Measurements from ENCODE around the gene TTC22. TPM values are rescaled to one million over a fixed set of nuclear protein-coding genes. Genes with fewer than 3 reads are reported as not detected.
A peak's percentile ranks its signal among the peaks of the same experiment; 100 is the strongest.
"Not testable (repeated sequence)": the region's sequence is repeated elsewhere in the genome, so short reads cannot be mapped to it uniquely, and the experiment has no call there.

TTC22 gene
- total RNA-seq, 1 experiment from 2014 or later, result 1.2 TPM

- no peaks in the 10 kb centered on the region for H3K36me3 ChIP-seq (replicated peaks; ENCODE audit: control insufficient read depth, insufficient read depth, low read length)
- H3K27me3 ChIP-seq (ENCODE audit: control insufficient read depth, insufficient read depth, low read length), result no peaks in the 10 kb centered on the region; the same call in 1 of the 2 replicates
- H3K4me3 ChIP-seq (ENCODE audit: insufficient read depth, low read depth, low read length), result no peak overlapping the region
- no peak for DNase-seq
Measured at GRCh38 chr1:54792686-54793282, 8.3 kb downstream of the TTC22 start.

- Histone ChIP-seq H3K4me3 (ENCODE audit: insufficient read depth, low read depth, low read length) (no peak overlapping the region), H3K27me3 (ENCODE audit: control insufficient read depth, insufficient read depth, low read length) (no peaks in the 10 kb centered on the region; the same call in 1 of the 2 replicates), H3K36me3 (replicated peaks; ENCODE audit: control insufficient read depth, insufficient read depth, low read length) (no peaks in the 10 kb centered on the region)
- peak; percentile 84 for DNase-seq
Measured at GRCh38 chr1:54791880-54792522, 9.1 kb downstream of the TTC22 start.

- no peak overlapping the region for H3K4me3 ChIP-seq (ENCODE audit: insufficient read depth, low read depth, low read length)
- no peaks in the 10 kb centered on the region; the same call in 1 of the 2 replicates for H3K27me3 ChIP-seq (ENCODE audit: control insufficient read depth, insufficient read depth, low read length)
- H3K36me3 ChIP-seq (replicated peaks; ENCODE audit: control insufficient read depth, insufficient read depth, low read length), result no peaks in the 10 kb centered on the region
- DNase-seq, result no peak
Measured at GRCh38 chr1:54788459-54788858, 12.7 kb downstream of the TTC22 start.

GRCh38 chr1:54787604-54788003, 13.5 kb downstream of the TTC22 start:
- no peak overlapping the region for H3K4me3 ChIP-seq (ENCODE audit: insufficient read depth, low read depth, low read length)
- no peaks in the 10 kb centered on the region; the same call in 1 of the 2 replicates for H3K27me3 ChIP-seq (ENCODE audit: control insufficient read depth, insufficient read depth, low read length)
- no peak for DNase-seq
- no peaks in the 10 kb centered on the region for H3K36me3 ChIP-seq (replicated peaks; ENCODE audit: control insufficient read depth, insufficient read depth, low read length)

GRCh38 chr1:54786778-54787177, 14.3 kb downstream of the TTC22 start:
- DNase-seq, result no peak
- H3K4me3 ChIP-seq (ENCODE audit: insufficient read depth, low read depth, low read length), result no peak overlapping the region
- H3K27me3 ChIP-seq (ENCODE audit: control insufficient read depth, insufficient read depth, low read length), result no peaks in the 10 kb centered on the region; the same call in 1 of the 2 replicates
- H3K36me3 ChIP-seq (replicated peaks; ENCODE audit: control insufficient read depth, insufficient read depth, low read length), result no peaks in the 10 kb centered on the region

- Histone ChIP-seq H3K27me3 (ENCODE audit: control insufficient read depth, insufficient read depth, low read length) (no peaks in the 10 kb centered on the region; the same call in 1 of the 2 replicates), H3K4me3 (ENCODE audit: insufficient read depth, low read depth, low read length) (no peak overlapping the region)
- no peak for DNase-seq
Measured at GRCh38 chr1:54784066-54784465, 17.1 kb downstream of the TTC22 start.

GRCh38 chr1:54782588-54782987, 18.5 kb downstream of the TTC22 start:
- H3K27me3 ChIP-seq (ENCODE audit: control insufficient read depth, insufficient read depth, low read length), result no peaks in the 10 kb centered on the region; the same call in 1 of the 2 replicates
- no peaks in the 10 kb centered on the region for H3K36me3 ChIP-seq (replicated peaks; ENCODE audit: control insufficient read depth, insufficient read depth, low read length)
- H3K4me3 ChIP-seq (ENCODE audit: insufficient read depth, low read depth, low read length), result no peak overlapping the region
- no peak for DNase-seq

More at GRCh38 chr1:54784066-54784465, 17.1 kb downstream of the TTC22 start:
- no peaks in the 10 kb centered on the region for H3K36me3 ChIP-seq (replicated peaks; ENCODE audit: control insufficient read depth, insufficient read depth, low read length)

- H3K4me3 ChIP-seq (ENCODE audit: insufficient read depth, low read depth, low read length), result no peak overlapping the region
- no peak for DNase-seq
- H3K27me3 ChIP-seq (ENCODE audit: control insufficient read depth, insufficient read depth, low read length), result no peaks in the 10 kb centered on the region; the same call in 1 of the 2 replicates
- H3K36me3 ChIP-seq (replicated peaks; ENCODE audit: control insufficient read depth, insufficient read depth, low read length), result no peaks in the 10 kb centered on the region
Measured at GRCh38 chr1:54782156-54782555, 19.0 kb downstream of the TTC22 start.

- H3K27me3 ChIP-seq (ENCODE audit: control insufficient read depth, insufficient read depth, low read length), result no peaks in the 10 kb centered on the region; the same call in 1 of the 2 replicates
- DNase-seq, result peak; percentile 62
- H3K4me3 ChIP-seq (ENCODE audit: insufficient read depth, low read depth, low read length), result no peak overlapping the region; the same call in 1 of the 2 replicates
- H3K36me3 ChIP-seq (replicated peaks; ENCODE audit: control insufficient read depth, insufficient read depth, low read length), result no peaks in the 10 kb centered on the region
Measured at GRCh38 chr1:54781023-54781723, 19.9 kb downstream of the TTC22 start.

- no peak for DNase-seq
- Histone ChIP-seq H3K27me3 (ENCODE audit: control insufficient read depth, insufficient read depth, low read length) (no peaks in the 10 kb centered on the region; the same call in 1 of the 2 replicates), H3K36me3 (replicated peaks; ENCODE audit: control insufficient read depth, insufficient read depth, low read length) (no peaks in the 10 kb centered on the region), H3K4me3 (ENCODE audit: insufficient read depth, low read depth, low read length) (no peak overlapping the region)
Measured at GRCh38 chr1:54777431-54777830, 23.7 kb downstream of the TTC22 start.

- no peak for DNase-seq
- H3K27me3 ChIP-seq (ENCODE audit: control insufficient read depth, insufficient read depth, low read length), result no peaks in the 10 kb centered on the region; the same call in 1 of the 2 replicates
- no peaks in the 10 kb centered on the region for H3K36me3 ChIP-seq (replicated peaks; ENCODE audit: control insufficient read depth, insufficient read depth, low read length)
- H3K4me3 ChIP-seq (ENCODE audit: insufficient read depth, low read depth, low read length), result no peak overlapping the region
Measured at GRCh38 chr1:54777011-54777410, 24.1 kb downstream of the TTC22 start.

- not testable (repeated sequence) for H3K4me3 ChIP-seq (ENCODE audit: insufficient read depth, low read depth, low read length); H3K27me3 ChIP-seq (ENCODE audit: control insufficient read depth, insufficient read depth, low read length); H3K36me3 ChIP-seq (replicated peaks; ENCODE audit: control insufficient read depth, insufficient read depth, low read length); DNase-seq
Measured at GRCh38 chr1:54775828-54776721, 25.0 kb downstream of the TTC22 start.

GRCh38 chr1:54774820-54775498, 26.2 kb downstream of the TTC22 start:
- no peaks in the 10 kb centered on the region for H3K36me3 ChIP-seq (replicated peaks; ENCODE audit: control insufficient read depth, insufficient read depth, low read length)
- no peak overlapping the region for H3K4me3 ChIP-seq (ENCODE audit: insufficient read depth, low read depth, low read length)
- peak; percentile 97 for DNase-seq
- no peaks in the 10 kb centered on the region for H3K27me3 ChIP-seq (ENCODE audit: control insufficient read depth, insufficient read depth, low read length)

- Histone ChIP-seq H3K27me3 (ENCODE audit: control insufficient read depth, insufficient read depth, low read length) (no peaks in the 10 kb centered on the region), H3K4me3 (ENCODE audit: insufficient read depth, low read depth, low read length) (no peak overlapping the region), H3K36me3 (replicated peaks; ENCODE audit: control insufficient read depth, insufficient read depth, low read length) (no peaks in the 10 kb centered on the region)
- no peak for DNase-seq
Measured at GRCh38 chr1:54772951-54773350, 28.2 kb downstream of the TTC22 start.
